NCI-H1436 treated with DMSO at 0.1 percent for 48 hours (cell line): ENCODE data around the gene MRPL14.

Source experiments
- DNase-seq: peaks from one replicate; lab custom pipeline; 2025; lab: John Stamatoyannopoulos, UW

MRPL14 gene

GRCh38 chr6:44122801-44123200 lies 4.5 kb downstream of the MRPL14 start:
- DNase-seq, result no peak

- no peak for DNase-seq
Observed at GRCh38 chr6:44120692-44121443, 6.4 kb downstream of the MRPL14 start.

- DNase-seq, result no peak
Observed at GRCh38 chr6:44119704-44120262, 7.5 kb downstream of the MRPL14 start.

GRCh38 chr6:44117397-44118128 lies 9.7 kb downstream of the MRPL14 start:
- DNase-seq, result no peak

GRCh38 chr6:44116641-44117382 lies 10.4 kb downstream of the MRPL14 start:
- DNase-seq, result no peak

- DNase-seq, result no peak
Observed at GRCh38 chr6:44115866-44116265, 11.4 kb downstream of the MRPL14 start.

GRCh38 chr6:44113414-44113813 lies 13.8 kb downstream of the MRPL14 start:
- no peak for DNase-seq

- DNase-seq, result no peak
Observed at GRCh38 chr6:44111434-44112417, 15.5 kb downstream of the MRPL14 start.

- DNase-seq, result no peak
Observed at GRCh38 chr6:44110966-44111365, 16.3 kb downstream of the MRPL14 start.

GRCh38 chr6:44110005-44110676 lies 17.1 kb downstream of the MRPL14 start:
- no peak for DNase-seq

GRCh38 chr6:44109212-44109611 lies 18.0 kb downstream of the MRPL14 start:
- no peak for DNase-seq

GRCh38 chr6:44108471-44108870 lies 18.8 kb downstream of the MRPL14 start:
- no peak for DNase-seq

GRCh38 chr6:44107017-44107416 lies 20.2 kb downstream of the MRPL14 start:
- DNase-seq, result no peak

GRCh38 chr6:44105993-44106740 lies 21.1 kb downstream of the MRPL14 start:
- DNase-seq, result no peak

GRCh38 chr6:44105146-44105545 lies 22.1 kb downstream of the MRPL14 start:
- no peak for DNase-seq

GRCh38 chr6:44104481-44105021 lies 22.7 kb downstream of the MRPL14 start:
- DNase-seq, result no peak

GRCh38 chr6:44102527-44102926 lies 24.7 kb downstream of the MRPL14 start:
- DNase-seq, result no peak

GRCh38 chr6:44101832-44102231 lies 25.4 kb downstream of the MRPL14 start:
- no peak for DNase-seq

- DNase-seq, result no peak
Observed at GRCh38 chr6:44100088-44100550, 27.1 kb downstream of the MRPL14 start.

- DNase-seq, result no peak
Observed at GRCh38 chr6:44099192-44099591, 28.1 kb downstream of the MRPL14 start.
